Spleen (tissue), 11 donors: Measurements from ENCODE around the gene HELZ2. TPM values are rescaled to one million over a fixed set of nuclear protein-coding genes. Genes with fewer than 3 reads are reported as not detected.

ENCODE experiments used
- DNase-seq: peaks from one replicate; pipeline ENCODE4 v3.0.0-alpha.2; 2020
- H3K27ac ChIP-seq, 8 donors: fragments of 200-600 bp; sonication (generic) in 7 of 8; 1 replicate in 4 of 8; 2 replicates in 4 of 8; pipeline versions ENCODE4 v1.5.0 to v1.8.0; 2016 to 2021; ENCODE audit warnings: inconsistent platforms in 4 of 8, mild to moderate bottlenecking in 4 of 8, moderate library complexity in 1 of 8
- H3K27me3 ChIP-seq, 7 donors: fragments of 200-600 bp; sonication (generic) in 6 of 7; replicated peaks in 1 of 7; 1 replicate in 4 of 7; 2 replicates in 3 of 7; pipeline versions ENCODE4 v1.5.0 to v1.8.0; 2016 to 2021; ENCODE audit warnings: inconsistent platforms in 3 of 7, mild to moderate bottlenecking in 1 of 7
- H3K36me3 ChIP-seq, 6 donors: fragments of 200-600 bp; sonication (generic) in 5 of 6; 1 replicate in 4 of 6; 2 replicates in 2 of 6; pipeline versions ENCODE4 v1.5.0 to v1.8.0; 2016 to 2021; ENCODE audit warnings: inconsistent platforms in 2 of 6
- H3K4me1 ChIP-seq, 6 donors: fragments of 200-600 bp; sonication (generic) in 5 of 6; 1 replicate in 3 of 6; 2 replicates in 3 of 6; pipeline versions ENCODE4 v1.5.0 to v1.8.0; 2016 to 2021; ENCODE audit warnings: inconsistent platforms in 3 of 6
- H3K4me3 ChIP-seq, 8 donors: fragments of 200-600 bp; sonication (generic) in 7 of 8; 1 replicate in 4 of 8; 2 replicates in 4 of 8; pipeline versions ENCODE4 v1.5.0 to v1.8.0; 2016 to 2021; ENCODE audit warnings: inconsistent platforms in 4 of 8, mild to moderate bottlenecking in 4 of 8, moderate library complexity in 2 of 8
- H3K9me3 ChIP-seq, 8 donors: fragments of 200-600 bp; sonication (generic) in 7 of 8; 1 replicate in 4 of 8; 2 replicates in 4 of 8; pipeline versions ENCODE4 v1.5.0 to v1.8.0; 2016 to 2021; ENCODE audit warnings: inconsistent platforms in 4 of 8
- CTCF ChIP-seq, 11 experiments: fragments of 200-600 bp in 7 of 11; fragments of 450-650 bp in 4 of 11; sonication (generic) in 4 of 11; IDR thresholded peaks in 8 of 11; conservative IDR thresholded peaks in 3 of 11; 1 replicate in 7 of 11; 2 replicates in 4 of 11; pipeline versions ENCODE4 v1.4.0 to v1.8.0; 2016 to 2021; ENCODE audit warnings: antibody characterized with exemption in 11 of 11, inconsistent platforms in 4 of 11, mild to moderate bottlenecking in 1 of 11
- POLR2A ChIP-seq, 3 donors: fragments of 450-650 bp; IDR thresholded peaks; one replicate each; pipeline ENCODE4 v1.5.1; 2017; ENCODE audit warnings: antibody characterized with exemption in 3 of 3, mild to moderate bottlenecking in 1 of 3
- POLR2AphosphoS5 ChIP-seq, 3 donors: sonication (generic); formaldehyde crosslinking; IDR thresholded peaks; one replicate each; pipeline ENCODE4 v1.5.1; 2017; ENCODE audit warnings: antibody characterized with exemption in 3 of 3
- WGBS, 5 donors: extraction: QIAGEN DNeasy Blood & Tissue Kit in 3 of 5; methylation state at CpG; one replicate each; pipeline versions ENCODE4 v1.1.5 to v1.1.7; 2013 to 2018; 5-methylcytosine and 5-hydroxymethylcytosine counted together
- intact Hi-C: fragments of 100-400 bp; cut with DNase I; formaldehyde crosslinking; loops from one replicate; pipeline ENCODE4 v1.15.0; 2023; ENCODE audit warnings: low total_unique reads
- polyA plus RNA-seq, 3 donors: library from polyadenylated mRNA; stranded (reverse); fragments of 200-250 nt; gene quantifications; one replicate each; pipeline ENCODE4 v1.2.1, GENCODE V29; 2013
- total RNA-seq, 7 donors: library from RNA; depleted of rRNA in 3 of 7; stranded (reverse); fragments of >200 nt in 3 of 7; fragmentation: NEBNext Ultra II Directional in 4 of 7; extraction: Animal tissue kit (Norgen Biotek cat#: 25700) in 4 of 7; gene quantifications; one replicate each; pipeline versions ENCODE4 v1.1.0 to v1.2.1, GENCODE V29; 2016 to 2021
- donor health status: healthy with polysubstance abuse.
- donor health status: DM: no; HTN: no; CAD: no; lungs with moderate emphysema.
- donor health status: DM: no; HTN: no; CAD: no.
- donor health status: Bipolar disorder and iron deficiency.
- donor health status: healthy.
- donor health status: DM: no; HTN: no; CAD: no.
- donor health status: DM: yes; HTN: yes; CAD: no.

Gene HELZ2
- total and polyA plus RNA-seq, 10 donors, result 4.3 to 120 (median 62.6) TPM

GRCh38 chr20:63567386-63568169 lies 6.5 kb downstream of the HELZ2 start:
- Histone ChIP-seq H3K9me3 (no peaks in the 10 kb centered on the region), H3K27ac (peak overlapping the region; percentile 29 to 90 (median 78)), H3K27me3 (no peaks in the 10 kb centered on the region), H3K4me3 (peak overlapping the region in 7 of 8 donors; percentile 4 to 65 (median 23)), H3K4me1 (peaks cover 16 to 64% (median 49%) of the 10 kb centered on the region in 6 donors), H3K36me3 (peaks cover 0 to 94% (median 50%) of the 10 kb centered on the region in 6 donors)
- intact Hi-C loops, result no loop called here
- peak; percentile 94 for DNase-seq
- WGBS, 5 donors, result 31 to 50% (median 46%) methylated on average over 34 to 37 of the region's 37 CpGs
- TF ChIP-seq CTCF (IDR thresholded peaks at IDR 0.05 in 8 of 11, conservative IDR thresholded peaks at IDR 0.05 in 3 of 11), result peak in 3 of 11 experiments; percentile 3 to 28 (median 13)
- TF ChIP-seq POLR2A (IDR thresholded peaks at IDR 0.05), result no peak
- TF ChIP-seq POLR2AphosphoS5 (IDR thresholded peaks at IDR 0.05), result peak; percentile 54 to 80 (median 62)

GRCh38 chr20:63567136-63567385 lies 7.0 kb downstream of the HELZ2 start:
- peaks cover 16 to 63% (median 45%) of the 10 kb centered on the region in 6 donors for H3K4me1 ChIP-seq
- H3K36me3 ChIP-seq, result peaks cover 3 to 94% (median 50%) of the 10 kb centered on the region in 6 donors
- no peak for DNase-seq
- peak overlapping the region in 5 of 8 donors; percentile 4 to 65 (median 30) for H3K4me3 ChIP-seq
- no peaks in the 10 kb centered on the region for H3K27me3 ChIP-seq
- peak overlapping the region in 6 of 8 donors; percentile 63 to 90 (median 83) for H3K27ac ChIP-seq
- intact Hi-C loops, result no loop called here
- no peaks in the 10 kb centered on the region for H3K9me3 ChIP-seq
- peak in 1 of 11 experiments; percentile 3 for TF ChIP-seq CTCF (IDR thresholded peaks at IDR 0.05 in 8 of 11, conservative IDR thresholded peaks at IDR 0.05 in 3 of 11)
- peak in 1 of 3 donors; percentile 15 for TF ChIP-seq POLR2AphosphoS5 (IDR thresholded peaks at IDR 0.05)
- TF ChIP-seq POLR2A (IDR thresholded peaks at IDR 0.05), result no peak
- 40 to 83% (median 72%) methylated on average over 8 to 22 of the region's 22 CpGs for WGBS, 5 donors

GRCh38 chr20:63566395-63567135 lies 7.5 kb downstream of the HELZ2 start:
- H3K9me3 ChIP-seq, result no peaks in the 10 kb centered on the region
- no peaks in the 10 kb centered on the region for H3K27me3 ChIP-seq
- DNase-seq, result peak; percentile 89
- peaks cover 16 to 63% (median 44%) of the 10 kb centered on the region in 6 donors for H3K4me1 ChIP-seq
- TF ChIP-seq CTCF (IDR thresholded peaks at IDR 0.05 in 8 of 11, conservative IDR thresholded peaks at IDR 0.05 in 3 of 11), result no peak
- no peak for TF ChIP-seq POLR2A (IDR thresholded peaks at IDR 0.05)
- no peak for TF ChIP-seq POLR2AphosphoS5 (IDR thresholded peaks at IDR 0.05)
- intact Hi-C loops, result no loop called here
- peak overlapping the region in 1 of 8 donors; percentile 65 for H3K4me3 ChIP-seq
- WGBS, 5 donors, result 89 to 91% (median 90%) methylated on average over 30 to 46 of the region's 46 CpGs
- H3K27ac ChIP-seq, result peak overlapping the region in 4 of 8 donors; percentile 82 to 90 (median 86)
- H3K36me3 ChIP-seq, result peaks cover 3 to 94% (median 52%) of the 10 kb centered on the region in 6 donors
